SK-N-SH (cell line): ENCODE results near the gene NUP88.

ENCODE experiments used
- ELF1 ChIP-seq: IDR thresholded peaks from 2 replicates; pipeline ENCODE4 v1.4.0; 2012
- EZH2phosphoT487 ChIP-seq: fragments of 200-600 bp; sonication (generic); IDR thresholded peaks from 2 replicates; pipeline ENCODE4 v1.6.1; 2017; ENCODE audit warnings: low read depth, mixed run types, mild to moderate bottlenecking, antibody characterized with exemption, moderate library complexity, borderline replicate concordance
- FOXM1 ChIP-seq: IDR thresholded peaks from 2 replicates; pipeline ENCODE4 v1.4.0; 2012; ENCODE audit warnings: low read depth, mild to moderate bottlenecking
- JUND ChIP-seq: IDR thresholded peaks from 2 replicates; pipeline ENCODE4 v1.4.0; 2012
- POLR2AphosphoS5 ChIP-seq: IDR thresholded peaks from 2 replicates; pipeline ENCODE4 v1.6.1; 2012; ENCODE audit warnings: low read depth, low read length
- SIN3A ChIP-seq: IDR thresholded peaks from 2 replicates; pipeline ENCODE4 v1.6.1; 2012; ENCODE audit warnings: low read depth, mild to moderate bottlenecking, low read length, moderate library complexity, borderline replicate concordance
- TAF1 ChIP-seq: IDR thresholded peaks from 2 replicates; pipeline ENCODE4 v1.6.1; 2012; ENCODE audit warnings: low read depth, mild to moderate bottlenecking, low read length, moderate library complexity, borderline replicate concordance
- TF ChIP-seq, protein P1 (sequence below): fragments of 200-600 bp; sonication (generic); IDR thresholded peaks from 2 replicates; pipeline ENCODE4 v1.6.1; 2017; ENCODE audit warnings: antibody characterized with exemption, mild to moderate bottlenecking, moderate library complexity
- TF ChIP-seq, protein P2 (sequence below): IDR thresholded peaks from 2 replicates; pipeline ENCODE4 v1.4.0; 2012; ENCODE audit warnings: low read depth
- TF ChIP-seq, protein P3 (sequence below): IDR thresholded peaks from 2 replicates; pipeline ENCODE4; 2012

- TF ChIP-seq SIN3A (no peak), EZH2phosphoT487 (no peak), JUND (no peak), POLR2AphosphoS5 (no peak), FOXM1 (no peak), ELF1 (no peak), TAF1 (no peak)
- TF ChIP-seq, protein P1, sequence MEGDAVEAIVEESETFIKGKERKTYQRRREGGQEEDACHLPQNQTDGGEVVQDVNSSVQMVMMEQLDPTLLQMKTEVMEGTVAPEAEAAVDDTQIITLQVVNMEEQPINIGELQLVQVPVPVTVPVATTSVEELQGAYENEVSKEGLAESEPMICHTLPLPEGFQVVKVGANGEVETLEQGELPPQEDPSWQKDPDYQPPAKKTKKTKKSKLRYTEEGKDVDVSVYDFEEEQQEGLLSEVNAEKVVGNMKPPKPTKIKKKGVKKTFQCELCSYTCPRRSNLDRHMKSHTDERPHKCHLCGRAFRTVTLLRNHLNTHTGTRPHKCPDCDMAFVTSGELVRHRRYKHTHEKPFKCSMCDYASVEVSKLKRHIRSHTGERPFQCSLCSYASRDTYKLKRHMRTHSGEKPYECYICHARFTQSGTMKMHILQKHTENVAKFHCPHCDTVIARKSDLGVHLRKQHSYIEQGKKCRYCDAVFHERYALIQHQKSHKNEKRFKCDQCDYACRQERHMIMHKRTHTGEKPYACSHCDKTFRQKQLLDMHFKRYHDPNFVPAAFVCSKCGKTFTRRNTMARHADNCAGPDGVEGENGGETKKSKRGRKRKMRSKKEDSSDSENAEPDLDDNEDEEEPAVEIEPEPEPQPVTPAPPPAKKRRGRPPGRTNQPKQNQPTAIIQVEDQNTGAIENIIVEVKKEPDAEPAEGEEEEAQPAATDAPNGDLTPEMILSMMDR: no peak
- TF ChIP-seq, protein P2, sequence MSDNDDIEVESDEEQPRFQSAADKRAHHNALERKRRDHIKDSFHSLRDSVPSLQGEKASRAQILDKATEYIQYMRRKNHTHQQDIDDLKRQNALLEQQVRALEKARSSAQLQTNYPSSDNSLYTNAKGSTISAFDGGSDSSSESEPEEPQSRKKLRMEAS: no peak
- TF ChIP-seq, protein P3, sequence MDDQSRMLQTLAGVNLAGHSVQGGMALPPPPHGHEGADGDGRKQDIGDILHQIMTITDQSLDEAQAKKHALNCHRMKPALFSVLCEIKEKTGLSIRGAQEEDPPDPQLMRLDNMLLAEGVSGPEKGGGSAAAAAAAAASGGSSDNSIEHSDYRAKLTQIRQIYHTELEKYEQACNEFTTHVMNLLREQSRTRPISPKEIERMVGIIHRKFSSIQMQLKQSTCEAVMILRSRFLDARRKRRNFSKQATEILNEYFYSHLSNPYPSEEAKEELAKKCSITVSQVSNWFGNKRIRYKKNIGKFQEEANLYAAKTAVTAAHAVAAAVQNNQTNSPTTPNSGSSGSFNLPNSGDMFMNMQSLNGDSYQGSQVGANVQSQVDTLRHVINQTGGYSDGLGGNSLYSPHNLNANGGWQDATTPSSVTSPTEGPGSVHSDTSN: no peak
These were observed 24.3 kb upstream of the NUP88 start for GRCh38 chr17:5443728-5444127.
